Measurements from ENCODE around the gene CCDC198.

CCDC198 gene

DNA sequence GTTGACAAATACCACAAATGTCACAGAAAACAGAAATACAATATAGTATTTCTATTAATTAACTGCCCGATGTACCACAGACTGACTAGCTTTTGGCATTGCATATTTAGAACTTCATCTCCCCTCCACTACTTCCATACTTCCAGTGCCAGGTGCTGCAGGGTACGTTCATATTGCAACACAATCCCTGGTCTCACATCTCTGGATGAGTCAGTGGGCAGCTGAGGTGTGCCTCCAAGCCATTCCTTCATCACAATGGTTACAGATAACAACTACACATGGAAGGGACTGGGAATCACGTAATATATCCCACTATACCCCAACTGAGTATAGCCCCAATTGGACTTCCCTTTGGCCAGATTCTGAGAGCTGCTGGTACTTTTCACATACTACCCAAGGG is 31.1 kb downstream of the CCDC198 start:
- DNase-seq, result no peak

GRCh38 chr14:57461777-57462320 is 31.8 kb downstream of the CCDC198 start:
- DNase-seq, result no peak

DNA sequence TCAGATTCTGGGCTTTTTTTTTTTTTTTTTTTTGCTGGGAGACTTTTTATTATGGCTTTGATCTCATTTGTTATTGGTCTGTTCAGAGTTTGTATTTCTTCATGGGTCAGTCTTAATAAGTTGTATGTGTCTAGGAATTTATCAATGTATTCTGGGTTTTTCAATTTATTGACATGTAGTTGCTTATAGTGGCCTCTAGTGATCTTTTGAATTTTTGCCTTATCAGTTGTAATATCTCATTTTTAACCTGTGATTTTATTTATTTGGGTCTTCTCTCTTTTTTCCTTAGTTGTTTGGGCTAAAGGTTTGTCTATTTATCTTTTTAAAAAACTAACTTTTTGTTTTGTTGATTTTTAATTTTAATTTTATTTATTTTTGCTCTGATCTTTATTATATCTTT is 57.7 kb downstream of the CCDC198 start:
- no peak for DNase-seq

DNA sequence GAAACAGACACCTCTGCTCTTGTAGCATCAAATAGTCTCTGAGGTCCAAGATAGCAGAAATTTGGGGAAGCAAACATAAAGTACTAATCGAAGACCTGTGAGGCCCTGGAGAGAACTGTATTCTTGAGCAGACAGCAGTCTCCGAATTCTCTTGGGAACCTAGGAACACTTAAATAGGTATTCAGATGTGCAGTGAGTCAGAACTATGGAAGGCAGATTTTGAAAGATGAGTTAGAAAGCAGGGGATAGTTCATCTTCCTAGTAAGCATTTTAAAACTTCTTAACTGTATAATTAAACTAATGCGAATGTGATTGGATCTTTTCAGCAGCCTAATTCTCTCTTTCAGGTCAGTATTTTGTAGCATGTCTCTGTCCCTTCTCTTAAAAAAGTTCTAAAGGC is 72.7 kb downstream of the CCDC198 start:
- no peak for DNase-seq

DNA sequence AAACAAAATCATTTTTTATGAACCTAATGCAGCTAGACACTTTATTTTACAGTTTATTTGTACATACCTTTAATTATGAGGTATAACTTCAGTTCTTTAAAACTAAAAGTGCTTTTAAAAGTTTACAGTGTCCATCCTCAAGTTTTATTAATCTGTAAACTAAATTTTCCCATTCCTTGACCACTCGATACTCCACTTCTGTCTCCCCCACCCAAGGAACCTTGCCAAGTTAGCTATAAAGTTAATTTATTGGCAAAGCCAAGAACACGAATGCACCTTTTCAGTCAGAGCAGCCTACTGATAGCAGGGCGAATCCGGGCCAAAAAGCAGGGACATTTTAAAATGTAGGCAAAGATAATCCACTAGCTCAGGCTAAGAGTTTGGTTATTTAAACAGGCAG is 73.6 kb downstream of the CCDC198 start:
- no peak for DNase-seq

All from activated CD4-positive, alpha-beta T cell treated with anti-CD3 and anti-CD28 coated beads for 4 hours (primary cell).